Activated B cell treated with CpG ODN at 0.5 μM for 24 hours (primary cell): ENCODE measurements around the gene PDE4B. TPM values are rescaled to one million over a fixed set of nuclear protein-coding genes. Genes with fewer than 3 reads are reported as not detected.

ENCODE experiments used
- ATAC-seq: fragments of 200-7000 bp; cut with Tn5 transposase; one replicate; pipeline ENCODE4 v1.10.0; 2021; ENCODE audit warnings: low read depth, mild to moderate bottlenecking, moderate library complexity
- CTCF ChIA-PET: fragments of 350-600 bp; sonication (Branson Sonifier 250); formaldehyde crosslinking; loops from one replicate; lab custom pipeline; 2021; ENCODE audit warnings: antibody characterized with exemption; lab: Charles Lee
- POLR2A ChIA-PET: fragments of 350-600 bp; sonication (Branson Sonifier 250); formaldehyde crosslinking; loops from one replicate; lab custom pipeline; 2021; ENCODE audit warnings: antibody characterized with exemption; lab: Charles Lee
- DNase-seq: peaks from one replicate; pipeline ENCODE4 v3.0.0; 2022
- H3K27ac Mint-ChIP-seq: one replicate; pipeline ENCODE4 v1.8.0; 2020; ENCODE audit warnings: mixed read lengths
- H3K27me3 Mint-ChIP-seq: one replicate; pipeline ENCODE4 v1.8.0; 2021; ENCODE audit warnings: mixed read lengths
- H3K36me3 Mint-ChIP-seq: one replicate; pipeline ENCODE4 v1.8.0; 2021; ENCODE audit warnings: low read depth, mixed read lengths
- H3K4me1 Mint-ChIP-seq: one replicate; pipeline ENCODE4 v1.8.0; 2021; ENCODE audit warnings: mixed read lengths
- H3K4me3 Mint-ChIP-seq: one replicate; pipeline ENCODE4 v1.8.0; 2020; ENCODE audit warnings: mild to moderate bottlenecking, mixed read lengths
- H3K9me3 Mint-ChIP-seq: one replicate; pipeline ENCODE4 v1.8.0; 2020; ENCODE audit warnings: mixed read lengths
- CTCF ChIP-seq: fragments of 200-600 bp; IDR thresholded peaks from one replicate; pipeline ENCODE4 v1.8.0; 2022; ENCODE audit warnings: antibody characterized with exemption, mild to moderate bottlenecking
- intact Hi-C: fragments of 100-400 bp; cut with micrococcal nuclease; formaldehyde crosslinking; loops from one replicate; pipeline ENCODE4 v1.15.1; 2024
- total RNA-seq: library from RNA; stranded (reverse); gene quantifications from 2 replicates; pipeline ENCODE4 v1.2.3, GENCODE V29; 2022

The PDE4B gene
- total RNA-seq, 1 donor from 2014 or later: 84.1 TPM

- no peaks in the 10 kb centered on the region for H3K36me3 Mint-ChIP-seq
- POLR2A ChIA-PET: no interaction called here
- DNase-seq: no peak
- peaks cover 6% of the 10 kb centered on the region for H3K27me3 Mint-ChIP-seq
- no peak for ATAC-seq
- no peak for TF ChIP-seq CTCF
- H3K27ac Mint-ChIP-seq: no peak overlapping the region
- intact Hi-C loops: no loop called here
- H3K9me3 Mint-ChIP-seq: peaks cover 9% of the 10 kb centered on the region
- CTCF ChIA-PET: no interaction called here
- no peaks in the 10 kb centered on the region for H3K4me1 Mint-ChIP-seq
- H3K4me3 Mint-ChIP-seq: no peak overlapping the region
Measured at GRCh38 chr1:65980237-65980636, 187.5 kb downstream of the PDE4B start.

- no peak overlapping the region for H3K27ac Mint-ChIP-seq
- peaks cover 6% of the 10 kb centered on the region for H3K27me3 Mint-ChIP-seq
- H3K36me3 Mint-ChIP-seq: no peaks in the 10 kb centered on the region
- no peaks in the 10 kb centered on the region for H3K4me1 Mint-ChIP-seq
- ATAC-seq: no peak
- ChIA-PET POLR2A (no interaction called here), CTCF (no interaction called here)
- TF ChIP-seq CTCF: no peak
- H3K4me3 Mint-ChIP-seq: no peak overlapping the region
- no peak for DNase-seq
- intact Hi-C loops: no loop called here
- no peaks in the 10 kb centered on the region for H3K9me3 Mint-ChIP-seq
Measured at GRCh38 chr1:65983500-65983899, 190.8 kb downstream of the PDE4B start.

GRCh38 chr1:65985393-65986066 lies 192.8 kb downstream of the PDE4B start:
- TF ChIP-seq CTCF: no peak
- Mint-ChIP-seq H3K27ac (no peak overlapping the region), H3K9me3 (no peaks in the 10 kb centered on the region), H3K4me3 (no peak overlapping the region), H3K27me3 (peaks cover 3% of the 10 kb centered on the region), H3K4me1 (no peaks in the 10 kb centered on the region), H3K36me3 (no peaks in the 10 kb centered on the region)
- POLR2A ChIA-PET: no interaction called here
- no peak for DNase-seq
- intact Hi-C loops: no loop called here
- no peak for ATAC-seq
- CTCF ChIA-PET: interaction anchor here (0.6 to 1.7 kb wide), 3 partner anchors 9 to 519 kb away, joined by 3 read pairs; no protein-coding TSS in a partner anchor

- ChIA-PET CTCF (interaction anchor here (0.6 to 1.7 kb wide), 3 partner anchors 8 to 518 kb away, joined by 3 read pairs; no protein-coding TSS in a partner anchor), POLR2A (no interaction called here)
- Mint-ChIP-seq H3K4me3 (no peak overlapping the region), H3K27me3 (peaks cover 3% of the 10 kb centered on the region), H3K4me1 (no peaks in the 10 kb centered on the region), H3K9me3 (no peaks in the 10 kb centered on the region), H3K27ac (no peak overlapping the region), H3K36me3 (no peaks in the 10 kb centered on the region)
- intact Hi-C loops: no loop called here
- no peak for TF ChIP-seq CTCF
- ATAC-seq (no peak), DNase-seq (no peak)
Measured at GRCh38 chr1:65986146-65986545, 193.5 kb downstream of the PDE4B start.

GRCh38 chr1:65990161-65990560 lies 197.5 kb downstream of the PDE4B start:
- no peaks in the 10 kb centered on the region for H3K36me3 Mint-ChIP-seq
- ATAC-seq (no peak), DNase-seq (no peak)
- POLR2A ChIA-PET: no interaction called here
- H3K4me1 Mint-ChIP-seq: no peaks in the 10 kb centered on the region
- intact Hi-C loops: no loop called here
- H3K4me3 Mint-ChIP-seq: no peak overlapping the region
- H3K27ac Mint-ChIP-seq: no peak overlapping the region
- no peaks in the 10 kb centered on the region for H3K27me3 Mint-ChIP-seq
- no peaks in the 10 kb centered on the region for H3K9me3 Mint-ChIP-seq
- TF ChIP-seq CTCF: no peak
- CTCF ChIA-PET: no interaction called here
